GM12878 (cell line): ENCODE results near the gene FBXW8. TPM values are rescaled to one million over a fixed set of nuclear protein-coding genes. Genes with fewer than 3 reads are reported as not detected.

Experiments used
- ASH2L ChIP-seq: fragments of 300-600, 200-600 bp; sonication (generic); IDR thresholded peaks from 2 replicates; pipeline ENCODE4 v1.6.1; 2017; ENCODE audit warnings: low read depth, mild to moderate bottlenecking, borderline replicate concordance
- CBX5 ChIP-seq: sonication (generic); IDR thresholded peaks from 2 replicates; pipeline ENCODE4 v1.6.1; 2016; ENCODE audit warnings: low read depth, moderate library complexity, mild to moderate bottlenecking, inconsistent platforms
- GABPA ChIP-seq: IDR thresholded peaks from 2 replicates; pipeline ENCODE4 v1.6.1; 2014; ENCODE audit warnings: antibody characterized with exemption, low read depth, mild to moderate bottlenecking, inconsistent platforms
- HDGF ChIP-seq: fragments of 450-650 bp; IDR thresholded peaks from 2 replicates; pipeline ENCODE4 v1.6.1; 2016; ENCODE audit warnings: antibody characterized with exemption
- HSF1 ChIP-seq: fragments of 150-350 bp; IDR thresholded peaks from 2 replicates; pipeline ENCODE4 v1.6.1; 2014; ENCODE audit warnings: mild to moderate bottlenecking, low read depth, low read length
- IRF4 ChIP-seq: IDR thresholded peaks from 2 replicates; pipeline ENCODE4 v1.6.1; 2011; ENCODE audit warnings: low read depth, low read length
- KLF5 ChIP-seq: fragments of 450-650 bp; IDR thresholded peaks from 2 replicates; pipeline ENCODE4 v1.6.1; 2014; ENCODE audit warnings: mild to moderate bottlenecking; ENCODE audit not compliant: partially characterized antibody
- MEF2B ChIP-seq: fragments of 450-650 bp; IDR thresholded peaks from 2 replicates; pipeline ENCODE4 v1.6.1; 2018; ENCODE audit warnings: mild to moderate bottlenecking, moderate library complexity; ENCODE audit not compliant: partially characterized antibody, poor library complexity, severe bottlenecking
- NFYA ChIP-seq: IDR thresholded peaks from 2 replicates; pipeline ENCODE4 v1.6.1; 2011; ENCODE audit warnings: low read depth, mild to moderate bottlenecking, low read length, improper control_type of control experiment, borderline replicate concordance
- PKNOX1 ChIP-seq: fragments of 450-650 bp; IDR thresholded peaks from 2 replicates; pipeline ENCODE4 v1.6.1; 2016; ENCODE audit warnings: mild to moderate bottlenecking
- RAD21 ChIP-seq: IDR thresholded peaks from 2 replicates; pipeline ENCODE4 v1.6.1; 2011; ENCODE audit warnings: mild to moderate bottlenecking, low read depth, low read length, moderate library complexity; ENCODE audit not compliant: insufficient read depth
- RB1 ChIP-seq: fragments of 450-650 bp; formaldehyde crosslinking; IDR thresholded peaks from 2 replicates; pipeline ENCODE4 v1.6.1; 2017; ENCODE audit warnings: mild to moderate bottlenecking, borderline replicate concordance
- RCOR1 ChIP-seq: conservative IDR thresholded peaks from 2 replicates; pipeline ENCODE4 v1.6.1; 2012; ENCODE audit warnings: low read depth, low read length, improper control_type of control experiment
- RELB ChIP-seq: fragments of 450-650 bp; IDR thresholded peaks from 2 replicates; pipeline ENCODE4 v1.6.1; 2017; ENCODE audit warnings: low read depth, mild to moderate bottlenecking, moderate library complexity
- RUNX3 ChIP-seq: IDR thresholded peaks from 2 replicates; pipeline ENCODE4 v1.6.1; 2012; ENCODE audit warnings: low read length, inconsistent platforms
- SRF ChIP-seq, 2 experiments: IDR thresholded peaks; 2 replicates each; pipeline ENCODE4 v1.6.1; 2011; ENCODE audit warnings: low read depth in 2 of 2, low read length in 2 of 2, mild to moderate bottlenecking in 1 of 2, moderate library complexity in 1 of 2
- TCF12 ChIP-seq: IDR thresholded peaks from 2 replicates; pipeline ENCODE4 v1.6.1; 2011; ENCODE audit warnings: low read depth, mild to moderate bottlenecking, low read length
- ZNF592 ChIP-seq: fragments of 450-650 bp; IDR thresholded peaks from 2 replicates; pipeline ENCODE4 v1.6.1; 2017; ENCODE audit warnings: mild to moderate bottlenecking, moderate library complexity
- ZZZ3 ChIP-seq: IDR thresholded peaks from 2 replicates; pipeline ENCODE4 v1.6.1; 2011; ENCODE audit warnings: low read depth; ENCODE audit not compliant: control insufficient read depth, insufficient read length
- polyA plus RNA-seq, 11 experiments: library from polyadenylated mRNA; depleted of rRNA in 4 of 11; unstranded in 6 of 11; stranded (reverse) in 5 of 11; fragments of >200 nt; fragmentation: Nextera tagmentation in 4 of 11; fragmentation: Illumina TruSeq in 1 of 11; extraction: Ambion mirVana in 4 of 11; extraction: Trizol in 1 of 11; gene quantifications; 1 replicate in 1 of 11; 2 replicates in 10 of 11; pipeline versions ENCODE4 v1.2.1 to v1.2.3, GENCODE V29; 2011 to 2016; ENCODE audit warnings: inconsistent platforms in 2 of 11, missing spikeins in 2 of 11, low read depth in 1 of 11
- total RNA-seq, 4 experiments: library from RNA; depleted of rRNA in 3 of 4; stranded (reverse); fragments of >200 nt in 3 of 4; fragmentation: Illumina TruSeq in 1 of 4; extraction: Trizol in 1 of 4; gene quantifications; 2 replicates each; pipeline versions ENCODE4 v1.2.1 to v1.2.3, GENCODE V29; 2013 to 2021
- TF ChIP-seq, protein P1 (sequence below): IDR thresholded peaks from 2 replicates; pipeline ENCODE4 v1.6.1; 2011; ENCODE audit warnings: borderline replicate concordance, low read depth, mild to moderate bottlenecking, moderate library complexity, low read length; ENCODE audit not compliant: insufficient read depth, poor library complexity, severe bottlenecking

FBXW8 gene
- total and polyA plus RNA-seq, 10 of the 15 experiments (the other 5 are each of a cell fraction or from before 2014, with no cell fraction given): 0.49 to 7.5 (median 4.4) TPM

- TF ChIP-seq HSF1: no peak
- no peak for TF ChIP-seq MEF2B
- no peak for TF ChIP-seq ZZZ3
- TF ChIP-seq SRF (IDR thresholded peaks at IDR 0.05; ENCODE audit: low read depth in 2 of 2, low read length in 2 of 2): no peak
- TF ChIP-seq RB1: no peak
- TF ChIP-seq RCOR1: no peak
- no peak for TF ChIP-seq ASH2L
- 0 out of 2 replicates have a peak, but pooled peaks have one; percentile 2 for TF ChIP-seq TCF12
- TF ChIP-seq KLF5: no peak
- no peak for TF ChIP-seq RELB
- peak; percentile 37; the same call in 1 of the 2 replicates for TF ChIP-seq PKNOX1
- peak; percentile 32; the same call in 1 of the 2 replicates for TF ChIP-seq RUNX3
- no peak for TF ChIP-seq IRF4
- no peak for TF ChIP-seq RAD21
- no peak for TF ChIP-seq HDGF
- TF ChIP-seq, protein P1, sequence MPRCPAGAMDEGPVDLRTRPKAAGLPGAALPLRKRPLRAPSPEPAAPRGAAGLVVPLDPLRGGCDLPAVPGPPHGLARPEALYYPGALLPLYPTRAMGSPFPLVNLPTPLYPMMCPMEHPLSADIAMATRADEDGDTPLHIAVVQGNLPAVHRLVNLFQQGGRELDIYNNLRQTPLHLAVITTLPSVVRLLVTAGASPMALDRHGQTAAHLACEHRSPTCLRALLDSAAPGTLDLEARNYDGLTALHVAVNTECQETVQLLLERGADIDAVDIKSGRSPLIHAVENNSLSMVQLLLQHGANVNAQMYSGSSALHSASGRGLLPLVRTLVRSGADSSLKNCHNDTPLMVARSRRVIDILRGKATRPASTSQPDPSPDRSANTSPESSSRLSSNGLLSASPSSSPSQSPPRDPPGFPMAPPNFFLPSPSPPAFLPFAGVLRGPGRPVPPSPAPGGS: no peak
- no peak for TF ChIP-seq GABPA
- TF ChIP-seq ZNF592: no peak
- TF ChIP-seq CBX5: no peak
- TF ChIP-seq NFYA: no peak
Observed at GRCh38 chr12:117063162-117063911, 152.6 kb downstream of the FBXW8 start (continued).
